Uterus (tissue), 2 donors: ENCODE results near the gene SDCCAG8.

Experiments
- CTCF ChIP-seq, 4 experiments: fragments of 200-600 bp in 2 of 4; fragments of 450-650 bp in 2 of 4; sonication (generic) in 2 of 4; IDR thresholded peaks; one replicate each; pipeline ENCODE4 v1.5.1; 2016 to 2019; ENCODE audit warnings: antibody characterized with exemption in 4 of 4, mild to moderate bottlenecking in 2 of 4, moderate library complexity in 1 of 4
- POLR2A ChIP-seq, 2 donors: fragments of 450-650 bp; IDR thresholded peaks; one replicate each; pipeline ENCODE4 v1.6.1; 2016; ENCODE audit warnings: antibody characterized with exemption in 2 of 2, mild to moderate bottlenecking in 1 of 2, moderate library complexity in 1 of 2

GRCh38 chr1:243428084-243428483, 172.2 kb downstream of the SDCCAG8 start:
- TF ChIP-seq CTCF (IDR thresholded peaks at IDR 0.05) (no peak), POLR2A (IDR thresholded peaks at IDR 0.05) (no peak)
